ENCODE results near the gene BMP3.

DNA sequence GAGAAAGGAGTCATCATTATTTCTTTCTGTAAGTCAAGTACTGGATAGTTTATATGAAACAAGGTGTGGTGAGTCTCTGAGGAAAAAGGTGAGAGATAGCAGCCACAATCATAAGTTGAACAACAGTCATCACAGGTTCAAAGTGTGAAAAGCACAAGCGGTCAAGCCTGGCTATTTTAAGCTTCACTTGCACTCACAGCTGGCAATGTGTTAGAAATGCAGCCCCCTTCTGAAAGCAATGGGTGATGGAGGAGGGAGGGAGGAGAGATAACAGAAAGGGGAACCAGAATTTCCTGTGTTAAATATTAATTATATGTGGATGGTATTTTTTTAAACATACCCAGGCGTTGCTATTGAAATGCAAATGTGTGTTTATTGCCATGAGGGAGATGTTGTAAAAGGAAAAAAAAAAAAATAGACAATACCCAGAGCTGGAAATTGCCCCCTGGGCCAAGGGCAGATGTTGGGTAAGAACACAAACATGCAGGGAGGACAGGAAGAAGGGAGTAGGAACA lies 26.9 kb upstream of the BMP3 start:
- TF ChIP-seq, protein P1, sequence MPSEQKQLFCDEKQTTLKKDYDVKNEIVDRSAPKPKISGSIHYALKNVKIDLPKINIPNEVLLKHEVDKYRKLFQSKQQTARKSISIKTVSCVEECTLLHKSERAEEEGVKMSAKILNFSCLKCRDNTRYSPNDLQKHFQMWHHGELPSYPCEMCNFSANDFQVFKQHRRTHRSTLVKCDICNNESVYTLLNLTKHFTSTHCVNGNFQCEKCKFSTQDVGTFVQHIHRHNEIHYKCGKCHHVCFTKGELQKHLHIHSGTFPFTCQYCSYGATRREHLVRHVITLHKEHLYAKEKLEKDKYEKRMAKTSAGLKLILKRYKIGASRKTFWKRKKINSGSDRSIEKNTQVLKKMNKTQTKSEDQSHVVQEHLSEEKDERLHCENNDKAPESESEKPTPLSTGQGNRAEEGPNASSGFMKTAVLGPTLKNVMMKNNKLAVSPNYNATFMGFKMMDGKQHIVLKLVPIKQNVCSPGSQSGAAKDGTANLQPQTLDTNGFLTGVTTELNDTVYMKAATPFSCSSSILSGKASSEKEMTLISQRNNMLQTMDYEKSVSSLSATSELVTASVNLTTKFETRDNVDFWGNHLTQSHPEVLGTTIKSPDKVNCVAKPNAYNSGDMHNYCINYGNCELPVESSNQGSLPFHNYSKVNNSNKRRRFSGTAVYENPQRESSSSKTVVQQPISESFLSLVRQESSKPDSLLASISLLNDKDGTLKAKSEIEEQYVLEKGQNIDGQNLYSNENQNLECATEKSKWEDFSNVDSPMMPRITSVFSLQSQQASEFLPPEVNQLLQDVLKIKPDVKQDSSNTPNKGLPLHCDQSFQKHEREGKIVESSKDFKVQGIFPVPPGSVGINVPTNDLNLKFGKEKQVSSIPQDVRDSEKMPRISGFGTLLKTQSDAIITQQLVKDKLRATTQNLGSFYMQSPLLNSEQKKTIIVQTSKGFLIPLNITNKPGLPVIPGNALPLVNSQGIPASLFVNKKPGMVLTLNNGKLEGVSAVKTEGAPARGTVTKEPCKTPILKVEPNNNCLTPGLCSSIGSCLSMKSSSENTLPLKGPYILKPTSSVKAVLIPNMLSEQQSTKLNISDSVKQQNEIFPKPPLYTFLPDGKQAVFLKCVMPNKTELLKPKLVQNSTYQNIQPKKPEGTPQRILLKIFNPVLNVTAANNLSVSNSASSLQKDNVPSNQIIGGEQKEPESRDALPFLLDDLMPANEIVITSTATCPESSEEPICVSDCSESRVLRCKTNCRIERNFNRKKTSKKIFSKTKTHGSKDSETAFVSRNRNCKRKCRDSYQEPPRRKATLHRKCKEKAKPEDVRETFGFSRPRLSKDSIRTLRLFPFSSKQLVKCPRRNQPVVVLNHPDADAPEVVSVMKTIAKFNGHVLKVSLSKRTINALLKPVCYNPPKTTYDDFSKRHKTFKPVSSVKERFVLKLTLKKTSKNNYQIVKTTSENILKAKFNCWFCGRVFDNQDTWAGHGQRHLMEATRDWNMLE (tag by site-specific recombination; conservative IDR thresholded peaks at IDR 0.05; ENCODE audit: low read depth) = no peak
- TF ChIP-seq CTCF (tag by site-specific recombination; IDR thresholded peaks at IDR 0.05) (no peak), ZNF623 (tag by site-specific recombination; IDR thresholded peaks at IDR 0.05) (no peak), ZNF76 (tag by site-specific recombination; IDR thresholded peaks at IDR 0.05; ENCODE audit: borderline replicate concordance, low read depth) (no peak), ZNF585B (tag by site-specific recombination; IDR thresholded peaks at IDR 0.05) (no peak), REST (tag by site-specific recombination; IDR thresholded peaks at IDR 0.05) (no peak), PRDM4 (tag by site-specific recombination; IDR thresholded peaks at IDR 0.05) (no peak), SP2 (tag by site-specific recombination; IDR thresholded peaks at IDR 0.05) (no peak)
- TF ChIP-seq, protein P2, sequence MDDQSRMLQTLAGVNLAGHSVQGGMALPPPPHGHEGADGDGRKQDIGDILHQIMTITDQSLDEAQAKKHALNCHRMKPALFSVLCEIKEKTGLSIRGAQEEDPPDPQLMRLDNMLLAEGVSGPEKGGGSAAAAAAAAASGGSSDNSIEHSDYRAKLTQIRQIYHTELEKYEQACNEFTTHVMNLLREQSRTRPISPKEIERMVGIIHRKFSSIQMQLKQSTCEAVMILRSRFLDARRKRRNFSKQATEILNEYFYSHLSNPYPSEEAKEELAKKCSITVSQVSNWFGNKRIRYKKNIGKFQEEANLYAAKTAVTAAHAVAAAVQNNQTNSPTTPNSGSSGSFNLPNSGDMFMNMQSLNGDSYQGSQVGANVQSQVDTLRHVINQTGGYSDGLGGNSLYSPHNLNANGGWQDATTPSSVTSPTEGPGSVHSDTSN (CRISPR knock-in tag; IDR thresholded peaks at IDR 0.05) = no peak
